GM12878 (cell line): ENCODE results near the gene LCLAT1. TPM values are rescaled to one million over a fixed set of nuclear protein-coding genes. Genes with fewer than 3 reads are reported as not detected.

Experiments
- ATAC-seq: fragments of 200-7000 bp; cut with Tn5 transposase; 3 replicates; pipeline ENCODE4 v1.9.1; 2020; ENCODE audit warnings: mild to moderate bottlenecking, moderate library complexity
- BruUV-seq: library from RNA; stranded (reverse); fragments of 400-500 nt; replicated peaks from 2 replicates; lab custom pipeline; 2021; lab: Mats Ljungman, UMichigan
- CTCF ChIA-PET: fragments of 300-600 bp; sonication (Branson Sonifier 250); formaldehyde crosslinking; extraction: SDS; loops from one replicate; lab custom pipeline; 2021; ENCODE audit warnings: inconsistent platforms; lab: Yijun Ruan, JAX
- POLR2A ChIA-PET: fragments of 350-600 bp; formaldehyde crosslinking; extraction: SDS; loops from one replicate; lab custom pipeline; 2021; ENCODE audit warnings: inconsistent platforms; lab: Charles Lee
- RAD21 ChIA-PET: fragments of 300-600 bp; sonication (Branson Sonifier 250); formaldehyde crosslinking; loops from one replicate; lab custom pipeline; 2023; ENCODE audit warnings: antibody characterized with exemption; ENCODE audit not compliant: unreplicated experiment; lab: Charles Lee
- SMC1A ChIA-PET: fragments of 300-600 bp; sonication (Branson Sonifier 250); formaldehyde crosslinking; loops from one replicate; lab custom pipeline; 2023; ENCODE audit not compliant: unreplicated experiment, uncharacterized antibody; lab: Charles Lee
- DNase-seq: peaks from one replicate; pipeline ENCODE4 v3.0.0-alpha.2; 2011; ENCODE audit warnings: low read depth, low spot score
- FAIRE-seq: peaks from 3 replicates; lab custom pipeline; 2011; peaks lifted over from hg19 to GRCh38; lab: Jason Lieb, UNC
- H2AFZ ChIP-seq: 2 replicates; pipeline ENCODE4 v1.6.0; 2011; ENCODE audit warnings: low read depth, low read length, control low read depth; ENCODE audit not compliant: control insufficient read depth
- H3K27ac ChIP-seq: 2 replicates; pipeline ENCODE4 v1.5.1; 2011; ENCODE audit warnings: control low read depth; ENCODE audit not compliant: control insufficient read depth, insufficient read depth
- H3K27me3 ChIP-seq, 2 experiments: replicated peaks in 1 of 2; 2 replicates each; pipeline versions ENCODE4 v1.6.0 to v1.6.1; 2011; ENCODE audit warnings: low read length in 1 of 2; ENCODE audit not compliant: control insufficient read depth in 2 of 2, insufficient read depth in 2 of 2
- H3K36me3 ChIP-seq, 2 experiments: 2 replicates each; pipeline ENCODE4 v1.5.1; 2011; ENCODE audit warnings: low read length in 1 of 2; ENCODE audit not compliant: control insufficient read depth in 2 of 2, insufficient read depth in 2 of 2
- H3K4me1 ChIP-seq: 2 replicates; pipeline ENCODE4 v1.6.1; 2011; ENCODE audit warnings: mild to moderate bottlenecking, low read length, moderate library complexity, mixed read lengths; ENCODE audit not compliant: control insufficient read depth, insufficient read depth
- H3K4me2 ChIP-seq: 2 replicates; pipeline ENCODE4 v1.6.0; 2011; ENCODE audit warnings: control low read depth; ENCODE audit not compliant: control insufficient read depth, insufficient read depth
- H3K4me3 ChIP-seq: fragments of 200-600 bp; sonication (generic); 2 replicates; pipeline ENCODE4 v1.5.1; 2016
- H3K79me2 ChIP-seq: 2 replicates; pipeline ENCODE4 v1.6.0; 2011; ENCODE audit warnings: low read length; ENCODE audit not compliant: control insufficient read depth, insufficient read depth
- H3K9ac ChIP-seq: 2 replicates; pipeline ENCODE4 v1.8.0; 2011; ENCODE audit warnings: low read length, control low read depth, mixed read lengths; ENCODE audit not compliant: control insufficient read depth, insufficient read depth
- H3K9me3 ChIP-seq: replicated peaks from 3 replicates; pipeline ENCODE4 v1.5.1; 2011; ENCODE audit warnings: mild to moderate bottlenecking, low read length; ENCODE audit not compliant: control insufficient read depth, insufficient read depth
- H4K20me1 ChIP-seq: 2 replicates; pipeline ENCODE4 v1.6.0; 2011; ENCODE audit not compliant: control insufficient read depth, insufficient read depth
- BHLHE40 ChIP-seq, 2 experiments: fragments of 450-650 bp in 1 of 2; IDR thresholded peaks; 2 replicates each; pipeline ENCODE4 v1.6.1; 2011 to 2017; ENCODE audit warnings: low read depth in 2 of 2, borderline replicate concordance in 1 of 2, improper control_type of control experiment in 1 of 2, low read length in 1 of 2, mild to moderate bottlenecking in 1 of 2
- CUX1 ChIP-seq: IDR thresholded peaks from 2 replicates; pipeline ENCODE4 v1.6.1; 2012; ENCODE audit warnings: improper control_type of control experiment, low read depth, low read length; ENCODE audit not compliant: insufficient replicate concordance
- E2F4 ChIP-seq: IDR thresholded peaks from 2 replicates; pipeline ENCODE4 v1.6.1; 2012; ENCODE audit warnings: low read depth, low read length, improper control_type of control experiment
- EGR1 ChIP-seq, 2 experiments: IDR thresholded peaks; 1 replicate in 1 of 2; 2 replicates in 1 of 2; pipeline ENCODE4 v1.6.1; 2011 to 2012; ENCODE audit warnings: low read depth in 2 of 2, low read length in 2 of 2, borderline replicate concordance in 1 of 2, mild to moderate bottlenecking in 1 of 2, moderate library complexity in 1 of 2
- KAT2A ChIP-seq: conservative IDR thresholded peaks from 2 replicates; pipeline ENCODE4 v1.6.1; 2011; ENCODE audit warnings: low read depth, low read length; ENCODE audit not compliant: control insufficient read depth
- RAD51 ChIP-seq: fragments of 450-650 bp; IDR thresholded peaks from 2 replicates; pipeline ENCODE4 v1.6.1; 2016; ENCODE audit warnings: moderate library complexity, mild to moderate bottlenecking, inconsistent platforms
- SREBF2 ChIP-seq: IDR thresholded peaks from 2 replicates; pipeline ENCODE4 v1.6.1; 2012; ENCODE audit warnings: mild to moderate bottlenecking, low read length
- WGBS: methylation state at CpG from one replicate; pipeline ENCODE4 v1.1.6; 2016; ENCODE audit warnings: low lambda C conversion rate; ENCODE audit not compliant: insufficient replicate concordance, insufficient coverage; ENCODE audit errors: missing lambda C conversion rate; 5-methylcytosine and 5-hydroxymethylcytosine counted together
- in situ Hi-C: fragments of 300-500 bp; cut with MboI; formaldehyde crosslinking; loops from 9 replicates; pipeline ENCODE4 v1.14.3; 2018; ENCODE audit warnings: mixed read lengths
- intact Hi-C: fragments of 100-400 bp; cut with micrococcal nuclease; formaldehyde crosslinking; loops from one replicate; pipeline ENCODE4 v1.14.2; 2022; ENCODE audit not compliant: unreplicated experiment
- polyA plus RNA-seq, 11 experiments: library from polyadenylated mRNA; depleted of rRNA in 4 of 11; unstranded in 6 of 11; stranded (reverse) in 5 of 11; fragments of >200 nt; fragmentation: Nextera tagmentation in 4 of 11; fragmentation: Illumina TruSeq in 1 of 11; extraction: Ambion mirVana in 4 of 11; extraction: Trizol in 1 of 11; gene quantifications; 1 replicate in 1 of 11; 2 replicates in 10 of 11; pipeline versions ENCODE4 v1.2.1 to v1.2.3, GENCODE V29; 2011 to 2016; ENCODE audit warnings: inconsistent platforms in 2 of 11, missing spikeins in 2 of 11, low read depth in 1 of 11
- total RNA-seq, 4 experiments: library from RNA; depleted of rRNA in 3 of 4; stranded (reverse); fragments of >200 nt in 3 of 4; fragmentation: Illumina TruSeq in 1 of 4; extraction: Trizol in 1 of 4; gene quantifications; 2 replicates each; pipeline versions ENCODE4 v1.2.1 to v1.2.3, GENCODE V29; 2013 to 2021

Gene LCLAT1
- total and polyA plus RNA-seq, 10 of the 15 experiments (the other 5 are each of a cell fraction or from before 2014, with no cell fraction given): 8.1 to 33.0 (median 15.9) TPM

GRCh38 chr2:30510409-30510808, 63.4 kb downstream of the LCLAT1 start:
- CTCF ChIA-PET: interaction anchor here (0.8 to 1.2 kb wide), 2 partner anchors 302 to 346 kb away, joined by 3 to 4 read pairs; no protein-coding TSS in a partner anchor
- no peak for DNase-seq
- WGBS: 95% methylated on average over 4 of the region's 4 CpGs
- no peak for TF ChIP-seq KAT2A
- TF ChIP-seq E2F4: no peak
- no peak for TF ChIP-seq BHLHE40 (IDR thresholded peaks at IDR 0.05; ENCODE audit: borderline replicate concordance in 1 of 2, low read depth in 2 of 2, low read length in 1 of 2)
- no peak for TF ChIP-seq CUX1
- TF ChIP-seq RAD51: no peak
- no peak for TF ChIP-seq EGR1 (IDR thresholded peaks at IDR 0.05; ENCODE audit: borderline replicate concordance in 1 of 2, low read depth in 2 of 2, low read length in 2 of 2)
- no peak for TF ChIP-seq SREBF2
- TF ChIP-seq, all 136 proteins: peak for 0
- RAD21 ChIA-PET: interaction anchor here (1.1 to 1.4 kb wide), 2 partner anchors 35 to 175 kb away, joined by 3 read pairs; no protein-coding TSS in a partner anchor
- H2AFZ ChIP-seq: no peak overlapping the region
- in situ Hi-C loops (no loop called here), intact Hi-C loops (no loop called here)
- H3K27me3 ChIP-seq: no peaks in the 10 kb centered on the region
- H3K4me1 ChIP-seq: peaks cover 8% of the 10 kb centered on the region; the same call in 1 of the 2 replicates
- FAIRE-seq: no peak
- H3K27ac ChIP-seq: no peak overlapping the region
- no peak overlapping the region for H3K9ac ChIP-seq
- BruUV-seq: no TSS peak
- POLR2A ChIA-PET: interaction anchor here (1.0 kb wide), 1 partner anchor 35 kb away, joined by 4 read pairs; no protein-coding TSS in a partner anchor
- peaks cover 2% of the 10 kb centered on the region for H3K9me3 ChIP-seq
- no peaks in the 10 kb centered on the region; the same call in none of the 2 replicates for H3K79me2 ChIP-seq
- H4K20me1 ChIP-seq: no peaks in the 10 kb centered on the region
- ATAC-seq: no peak
- H3K36me3 ChIP-seq: no peaks in the 10 kb centered on the region
- H3K4me3 ChIP-seq: no peak overlapping the region
- H3K4me2 ChIP-seq: no peak overlapping the region
- SMC1A ChIA-PET: interaction anchor here (0.7 to 1.7 kb wide), 5 partner anchors 18 to 93 kb away, joined by 3 to 6 read pairs (median 4); no protein-coding TSS in a partner anchor
